Osteoblast (primary cell): ENCODE measurements around the gene METTL25. TPM values are rescaled to one million over a fixed set of nuclear protein-coding genes. Genes with fewer than 3 reads are reported as not detected.
A peak's percentile ranks its signal among the peaks of the same experiment; 100 is the strongest.

Experiments
- DNase-seq: peaks from one replicate; pipeline ENCODE4 v3.0.0; 2011; ENCODE audit warnings: low spot score, mixed read lengths; ENCODE audit not compliant: insufficient read length; ENCODE audit errors: missing footprints
- H2AFZ ChIP-seq: 2 replicates; pipeline ENCODE4 v1.6.0; 2011; ENCODE audit warnings: mild to moderate bottlenecking, low read length
- H3K27ac ChIP-seq: 2 replicates; pipeline ENCODE4 v1.5.1; 2011; ENCODE audit warnings: mild to moderate bottlenecking, low read depth, low read length, moderate library complexity
- H3K27me3 ChIP-seq: 2 replicates; pipeline ENCODE4 v1.6.0; 2012; ENCODE audit warnings: mild to moderate bottlenecking, control low read depth, inconsistent platforms, low read length, moderate library complexity; ENCODE audit not compliant: insufficient read depth
- H3K36me3 ChIP-seq: 2 replicates; pipeline ENCODE4 v1.5.1; 2011; ENCODE audit warnings: mild to moderate bottlenecking, low read length, control low read depth, moderate library complexity; ENCODE audit not compliant: insufficient read depth
- H3K4me1 ChIP-seq: 2 replicates; pipeline ENCODE4 v1.5.1; 2011; ENCODE audit warnings: mild to moderate bottlenecking, low read length, control low read depth, moderate library complexity; ENCODE audit not compliant: insufficient read depth
- H3K4me2 ChIP-seq: 2 replicates; pipeline ENCODE4 v1.6.0; 2011; ENCODE audit warnings: mild to moderate bottlenecking, low read length; ENCODE audit not compliant: insufficient read depth
- H3K4me3 ChIP-seq: fragments of 200-600 bp; sonication (generic); 3 replicates; pipeline ENCODE4 v1.5.1; 2012; ENCODE audit warnings: mild to moderate bottlenecking, low read length, inconsistent platforms; ENCODE audit not compliant: insufficient read depth
- H3K79me2 ChIP-seq: 2 replicates; pipeline ENCODE4 v1.6.0; 2012; ENCODE audit warnings: mild to moderate bottlenecking, low read length, control low read depth, inconsistent platforms; ENCODE audit not compliant: insufficient read depth
- H3K9me3 ChIP-seq: 2 replicates; pipeline ENCODE4 v1.5.1; 2011; ENCODE audit warnings: low read depth, low read length, control low read depth
- H4K20me1 ChIP-seq: 2 replicates; pipeline ENCODE4 v1.6.0; 2012; ENCODE audit warnings: mild to moderate bottlenecking, low read length, control low read depth; ENCODE audit not compliant: insufficient read depth
- total RNA-seq: library from RNA; depleted of rRNA; stranded (reverse); fragments of >200 nt; gene quantifications from 2 replicates; pipeline ENCODE4 v1.2.3, GENCODE V29; 2012
- TF ChIP-seq, protein P1 (sequence below): IDR thresholded peaks from 2 replicates; pipeline ENCODE4 v1.5.1; 2011; ENCODE audit warnings: mild to moderate bottlenecking, low read depth, low read length, moderate library complexity; ENCODE audit errors: extremely low read depth

The METTL25 gene
- total RNA-seq, 1 donor = 18.1 TPM

DNA sequence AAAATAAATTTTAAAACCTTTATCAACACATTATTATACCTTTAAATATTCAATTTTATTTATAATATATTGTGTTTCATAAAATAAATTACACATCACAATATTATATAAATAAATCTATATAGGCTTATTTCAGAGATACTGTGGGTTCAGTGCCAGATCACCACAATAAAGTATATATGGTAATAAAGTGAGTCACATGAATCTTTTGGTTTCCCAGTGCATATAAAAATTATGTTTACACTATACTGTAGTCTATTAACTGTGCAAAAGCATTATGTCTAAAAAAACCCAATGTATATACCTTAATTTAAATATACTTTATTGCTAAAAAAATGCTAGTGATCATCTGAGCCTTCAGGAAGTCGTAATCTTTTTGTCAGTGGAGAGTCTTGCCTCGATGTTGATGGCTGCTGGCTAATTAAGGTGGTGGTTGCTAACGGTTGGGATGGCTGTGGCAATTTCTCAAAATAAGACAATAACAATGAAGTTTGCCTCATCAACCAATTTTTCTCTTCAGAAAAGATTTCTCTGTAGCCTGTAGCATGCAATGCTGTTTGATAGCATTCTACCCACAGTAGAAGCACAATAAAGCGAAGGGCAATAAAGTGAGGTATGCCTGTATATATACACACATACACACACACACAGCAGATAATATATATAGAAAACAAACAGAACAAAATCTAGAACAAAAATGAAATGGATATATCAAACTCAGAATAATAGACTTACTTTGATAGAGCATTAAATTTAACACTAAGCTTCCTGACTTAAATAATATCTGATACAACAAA is 32.6 kb upstream of the METTL25 start:
- Histone ChIP-seq H3K27ac (no peak overlapping the region), H3K4me3 (no peak overlapping the region), H3K4me2 (no peak overlapping the region), H2AFZ (no peak overlapping the region), H4K20me1 (no peaks in the 10 kb centered on the region), H3K4me1 (no peaks in the 10 kb centered on the region), H3K79me2 (no peaks in the 10 kb centered on the region), H3K9me3 (no peaks in the 10 kb centered on the region), H3K36me3 (no peaks in the 10 kb centered on the region), H3K27me3 (no peaks in the 10 kb centered on the region)
- TF ChIP-seq, protein P1, sequence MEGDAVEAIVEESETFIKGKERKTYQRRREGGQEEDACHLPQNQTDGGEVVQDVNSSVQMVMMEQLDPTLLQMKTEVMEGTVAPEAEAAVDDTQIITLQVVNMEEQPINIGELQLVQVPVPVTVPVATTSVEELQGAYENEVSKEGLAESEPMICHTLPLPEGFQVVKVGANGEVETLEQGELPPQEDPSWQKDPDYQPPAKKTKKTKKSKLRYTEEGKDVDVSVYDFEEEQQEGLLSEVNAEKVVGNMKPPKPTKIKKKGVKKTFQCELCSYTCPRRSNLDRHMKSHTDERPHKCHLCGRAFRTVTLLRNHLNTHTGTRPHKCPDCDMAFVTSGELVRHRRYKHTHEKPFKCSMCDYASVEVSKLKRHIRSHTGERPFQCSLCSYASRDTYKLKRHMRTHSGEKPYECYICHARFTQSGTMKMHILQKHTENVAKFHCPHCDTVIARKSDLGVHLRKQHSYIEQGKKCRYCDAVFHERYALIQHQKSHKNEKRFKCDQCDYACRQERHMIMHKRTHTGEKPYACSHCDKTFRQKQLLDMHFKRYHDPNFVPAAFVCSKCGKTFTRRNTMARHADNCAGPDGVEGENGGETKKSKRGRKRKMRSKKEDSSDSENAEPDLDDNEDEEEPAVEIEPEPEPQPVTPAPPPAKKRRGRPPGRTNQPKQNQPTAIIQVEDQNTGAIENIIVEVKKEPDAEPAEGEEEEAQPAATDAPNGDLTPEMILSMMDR = no peak
- DNase-seq = no peak

DNA sequence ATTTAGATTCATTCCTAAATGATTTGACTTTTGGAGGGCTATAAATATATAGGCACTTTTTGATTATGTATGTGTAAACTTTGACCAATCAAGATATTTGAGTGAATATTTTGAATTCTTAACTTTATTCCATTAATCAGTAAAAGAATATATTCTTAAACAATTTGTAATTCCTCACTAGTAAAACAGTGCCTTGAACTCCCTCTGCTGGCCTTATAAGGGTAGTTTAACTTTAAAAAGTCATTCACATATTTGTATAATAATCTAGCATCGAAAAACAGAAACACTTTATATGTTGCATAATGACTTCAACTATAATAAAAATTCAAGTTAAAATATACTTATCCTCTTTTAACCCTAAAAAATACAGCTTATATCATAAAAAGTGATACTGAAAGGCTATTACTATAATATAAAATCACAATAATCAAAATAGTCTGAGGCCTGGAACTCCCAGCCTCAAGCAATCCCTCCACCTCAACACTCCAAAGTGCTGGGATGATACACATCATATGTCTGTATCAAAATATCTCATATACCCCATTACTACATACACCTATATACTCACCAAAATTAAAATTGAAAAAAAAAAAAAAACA is 31.3 kb upstream of the METTL25 start:
- Histone ChIP-seq H4K20me1 (no peaks in the 10 kb centered on the region), H3K79me2 (no peaks in the 10 kb centered on the region), H3K36me3 (no peaks in the 10 kb centered on the region), H3K4me3 (no peak overlapping the region), H3K9me3 (no peaks in the 10 kb centered on the region), H3K27ac (no peak overlapping the region), H3K4me1 (no peaks in the 10 kb centered on the region), H2AFZ (no peak overlapping the region), H3K27me3 (no peaks in the 10 kb centered on the region), H3K4me2 (no peak overlapping the region)
- DNase-seq = no peak
- TF ChIP-seq, protein P1 = peak; percentile 53

DNA sequence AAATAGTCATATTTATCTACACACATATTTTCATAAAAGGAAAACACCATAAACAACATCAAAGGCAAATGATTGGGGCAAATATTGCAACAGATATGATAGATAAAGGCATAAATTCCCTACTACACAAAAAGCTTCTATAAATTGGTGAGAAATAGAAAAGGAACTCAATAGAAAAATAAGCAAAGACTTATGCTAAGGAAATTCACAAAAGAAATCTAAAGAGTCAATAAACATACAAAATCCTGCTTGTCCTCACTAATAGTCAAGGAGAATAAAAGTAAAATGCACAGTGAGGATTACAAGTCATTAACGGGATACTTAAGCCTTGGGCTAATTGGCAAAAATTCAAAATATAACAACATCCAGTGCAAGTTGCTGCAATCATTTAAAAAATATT is 30.5 kb upstream of the METTL25 start:
- Histone ChIP-seq H3K4me2 (no peak overlapping the region), H3K27ac (no peak overlapping the region), H3K27me3 (no peaks in the 10 kb centered on the region), H3K4me1 (no peaks in the 10 kb centered on the region), H3K4me3 (no peak overlapping the region), H3K36me3 (no peaks in the 10 kb centered on the region), H4K20me1 (no peaks in the 10 kb centered on the region), H3K79me2 (no peaks in the 10 kb centered on the region), H2AFZ (no peak overlapping the region), H3K9me3 (no peaks in the 10 kb centered on the region)
- TF ChIP-seq, protein P1 = no peak
- DNase-seq = no peak

DNA sequence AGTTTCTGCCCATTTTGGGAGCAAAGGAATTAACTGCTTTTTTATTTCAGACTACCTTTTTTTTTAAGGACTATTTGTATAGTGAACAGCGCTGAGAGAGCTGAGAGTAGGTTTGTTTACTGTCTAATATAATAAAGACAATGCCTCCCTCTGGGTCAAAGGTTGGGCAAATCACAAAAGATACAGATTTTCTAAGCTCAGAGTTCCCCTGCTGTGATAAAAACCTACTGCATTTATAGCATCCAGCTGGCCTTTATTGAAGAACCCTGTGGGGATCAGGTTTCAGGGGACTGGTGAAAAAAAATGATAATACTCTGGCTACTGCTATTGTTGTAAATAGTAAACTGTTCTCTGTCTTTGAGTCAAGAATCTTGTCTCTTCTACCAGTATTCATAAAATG is 28.8 kb upstream of the METTL25 start:
- Histone ChIP-seq H3K36me3 (no peaks in the 10 kb centered on the region), H3K4me3 (no peak overlapping the region), H2AFZ (no peak overlapping the region), H4K20me1 (no peaks in the 10 kb centered on the region), H3K4me2 (no peak overlapping the region), H3K9me3 (no peaks in the 10 kb centered on the region), H3K4me1 (no peaks in the 10 kb centered on the region), H3K79me2 (no peaks in the 10 kb centered on the region), H3K27ac (no peak overlapping the region), H3K27me3 (no peaks in the 10 kb centered on the region)
- no peak for DNase-seq
- TF ChIP-seq, protein P1 = no peak
